Measurements from ENCODE around the gene BEAN1.
A peak's percentile ranks its signal among the peaks of the same experiment; 100 is the strongest.

BEAN1 gene

GRCh38 chr16:66479661-66480264 is 52.7 kb downstream of the BEAN1 start:
- no peak overlapping the region for H3K4me3 ChIP-seq (replicated peaks in 1 of 2; ENCODE audit: low read depth in 2 of 2, low read length in 2 of 2)
- no peak for DNase-seq (ENCODE audit: low read depth in 2 of 2)
- TF ChIP-seq, protein P1, sequence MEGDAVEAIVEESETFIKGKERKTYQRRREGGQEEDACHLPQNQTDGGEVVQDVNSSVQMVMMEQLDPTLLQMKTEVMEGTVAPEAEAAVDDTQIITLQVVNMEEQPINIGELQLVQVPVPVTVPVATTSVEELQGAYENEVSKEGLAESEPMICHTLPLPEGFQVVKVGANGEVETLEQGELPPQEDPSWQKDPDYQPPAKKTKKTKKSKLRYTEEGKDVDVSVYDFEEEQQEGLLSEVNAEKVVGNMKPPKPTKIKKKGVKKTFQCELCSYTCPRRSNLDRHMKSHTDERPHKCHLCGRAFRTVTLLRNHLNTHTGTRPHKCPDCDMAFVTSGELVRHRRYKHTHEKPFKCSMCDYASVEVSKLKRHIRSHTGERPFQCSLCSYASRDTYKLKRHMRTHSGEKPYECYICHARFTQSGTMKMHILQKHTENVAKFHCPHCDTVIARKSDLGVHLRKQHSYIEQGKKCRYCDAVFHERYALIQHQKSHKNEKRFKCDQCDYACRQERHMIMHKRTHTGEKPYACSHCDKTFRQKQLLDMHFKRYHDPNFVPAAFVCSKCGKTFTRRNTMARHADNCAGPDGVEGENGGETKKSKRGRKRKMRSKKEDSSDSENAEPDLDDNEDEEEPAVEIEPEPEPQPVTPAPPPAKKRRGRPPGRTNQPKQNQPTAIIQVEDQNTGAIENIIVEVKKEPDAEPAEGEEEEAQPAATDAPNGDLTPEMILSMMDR (IDR thresholded peaks at IDR 0.05; ENCODE audit: low read depth, low read length), result no peak

GRCh38 chr16:66480265-66481080 is 53.4 kb downstream of the BEAN1 start:
- DNase-seq (ENCODE audit: low read depth in 2 of 2), result no peak
- H3K4me3 ChIP-seq (replicated peaks in 1 of 2; ENCODE audit: low read depth in 2 of 2, low read length in 2 of 2), result no peak overlapping the region
- TF ChIP-seq, protein P1 (IDR thresholded peaks at IDR 0.05; ENCODE audit: low read depth, low read length), result no peak

- no peak for DNase-seq (ENCODE audit: low read depth in 2 of 2)
- H3K4me3 ChIP-seq (replicated peaks in 1 of 2; ENCODE audit: low read depth in 2 of 2, low read length in 2 of 2), result no peak overlapping the region
- TF ChIP-seq, protein P1 (IDR thresholded peaks at IDR 0.05; ENCODE audit: low read depth, low read length), result no peak
Measured at GRCh38 chr16:66481081-66481942, 54.2 kb downstream of the BEAN1 start.

GRCh38 chr16:66481943-66482390 is 54.9 kb downstream of the BEAN1 start:
- DNase-seq (ENCODE audit: low read depth in 2 of 2), result no peak
- H3K4me3 ChIP-seq (replicated peaks in 1 of 2; ENCODE audit: low read depth in 2 of 2, low read length in 2 of 2), result no peak overlapping the region
- TF ChIP-seq, protein P1 (IDR thresholded peaks at IDR 0.05; ENCODE audit: low read depth, low read length), result no peak

GRCh38 chr16:66483689-66484452 is 56.8 kb downstream of the BEAN1 start:
- H3K4me3 ChIP-seq (replicated peaks in 1 of 2; ENCODE audit: low read depth in 2 of 2, low read length in 2 of 2), result no peak overlapping the region
- TF ChIP-seq, protein P1 (IDR thresholded peaks at IDR 0.05; ENCODE audit: low read depth, low read length), result peak; percentile 99
- DNase-seq (ENCODE audit: low read depth in 2 of 2), result peak; percentile 78 to 81

All from cardiac fibroblast (primary cell).